ENCODE results near the gene GPATCH8.

- TF ChIP-seq, protein P1, sequence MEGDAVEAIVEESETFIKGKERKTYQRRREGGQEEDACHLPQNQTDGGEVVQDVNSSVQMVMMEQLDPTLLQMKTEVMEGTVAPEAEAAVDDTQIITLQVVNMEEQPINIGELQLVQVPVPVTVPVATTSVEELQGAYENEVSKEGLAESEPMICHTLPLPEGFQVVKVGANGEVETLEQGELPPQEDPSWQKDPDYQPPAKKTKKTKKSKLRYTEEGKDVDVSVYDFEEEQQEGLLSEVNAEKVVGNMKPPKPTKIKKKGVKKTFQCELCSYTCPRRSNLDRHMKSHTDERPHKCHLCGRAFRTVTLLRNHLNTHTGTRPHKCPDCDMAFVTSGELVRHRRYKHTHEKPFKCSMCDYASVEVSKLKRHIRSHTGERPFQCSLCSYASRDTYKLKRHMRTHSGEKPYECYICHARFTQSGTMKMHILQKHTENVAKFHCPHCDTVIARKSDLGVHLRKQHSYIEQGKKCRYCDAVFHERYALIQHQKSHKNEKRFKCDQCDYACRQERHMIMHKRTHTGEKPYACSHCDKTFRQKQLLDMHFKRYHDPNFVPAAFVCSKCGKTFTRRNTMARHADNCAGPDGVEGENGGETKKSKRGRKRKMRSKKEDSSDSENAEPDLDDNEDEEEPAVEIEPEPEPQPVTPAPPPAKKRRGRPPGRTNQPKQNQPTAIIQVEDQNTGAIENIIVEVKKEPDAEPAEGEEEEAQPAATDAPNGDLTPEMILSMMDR (conservative IDR thresholded peaks at IDR 0.05; ENCODE audit: low read depth, low read length): no peak
- TF ChIP-seq EZH2 (IDR thresholded peaks at IDR 0.05; ENCODE audit: low read length, unreplicated experiment): no peak
These were observed 33.1 kb upstream of the GPATCH8 start for GRCh38 chr17:44536090-44536953.

All from PC-3 (cell line).